Trophoblast cell (in vitro differentiated cells and primary cell): ENCODE results near the gene SLC30A3.

ENCODE experiments used
- DNase-seq, 2 donors: peaks; one replicate each; pipeline ENCODE4 v3.0.0-alpha.2; 2016
- H2AFZ ChIP-seq: 2 replicates; pipeline ENCODE4 v1.6.1; 2013; ENCODE audit warnings: low read length, moderate library complexity, mild to moderate bottlenecking; ENCODE audit not compliant: insufficient read depth, poor library complexity
- H2AK5ac ChIP-seq: 2 replicates; pipeline ENCODE4 v1.6.1; 2013; ENCODE audit warnings: mild to moderate bottlenecking, low read length
- H2BK120ac ChIP-seq: 2 replicates; pipeline ENCODE4 v1.6.1; 2013; ENCODE audit warnings: low read length, mild to moderate bottlenecking, moderate library complexity; ENCODE audit not compliant: insufficient read depth, poor library complexity
- H2BK12ac ChIP-seq: 2 replicates; pipeline ENCODE4 v1.6.1; 2013; ENCODE audit warnings: mild to moderate bottlenecking, low read length, moderate library complexity
- H2BK5ac ChIP-seq: 2 replicates; pipeline ENCODE4 v1.6.1; 2013; ENCODE audit warnings: low read length, low read depth, moderate library complexity, mild to moderate bottlenecking; ENCODE audit not compliant: poor library complexity
- H3K14ac ChIP-seq: 2 replicates; pipeline ENCODE4 v1.6.1; 2013; ENCODE audit warnings: mild to moderate bottlenecking, low read length
- H3K18ac ChIP-seq: 2 replicates; pipeline ENCODE4 v1.6.1; 2013; ENCODE audit warnings: mild to moderate bottlenecking, low read length
- H3K23ac ChIP-seq: 2 replicates; pipeline ENCODE4 v1.6.1; 2013; ENCODE audit warnings: low read length
- H3K27ac ChIP-seq: 2 replicates; pipeline ENCODE4 v1.5.1; 2013; ENCODE audit warnings: low read depth, mild to moderate bottlenecking, inconsistent platforms, low read length, moderate library complexity
- H3K27me3 ChIP-seq: 2 replicates; pipeline ENCODE4 v1.6.1; 2013; ENCODE audit warnings: inconsistent platforms, mild to moderate bottlenecking, low read length, moderate library complexity; ENCODE audit not compliant: insufficient read depth
- H3K36me3 ChIP-seq, 2 experiments: 1 replicate in 1 of 2; 2 replicates in 1 of 2; pipeline ENCODE4 v1.6.1; 2013; ENCODE audit warnings: low read length in 2 of 2, mild to moderate bottlenecking in 2 of 2, moderate library complexity in 1 of 2; ENCODE audit not compliant: insufficient read depth in 2 of 2, control insufficient read depth in 1 of 2
- H3K4ac ChIP-seq: 2 replicates; pipeline ENCODE4 v1.6.1; 2013; ENCODE audit warnings: low read depth, mild to moderate bottlenecking, low read length, moderate library complexity
- H3K4me1 ChIP-seq, 2 experiments: 1 replicate in 1 of 2; 2 replicates in 1 of 2; pipeline ENCODE4 v1.6.1; 2013; ENCODE audit warnings: low read length in 2 of 2, mild to moderate bottlenecking in 2 of 2, moderate library complexity in 1 of 2; ENCODE audit not compliant: insufficient read depth in 2 of 2, control insufficient read depth in 1 of 2
- H3K4me2 ChIP-seq: 2 replicates; pipeline ENCODE4 v1.6.1; 2013; ENCODE audit warnings: inconsistent platforms, mild to moderate bottlenecking, low read length, moderate library complexity
- H3K4me3 ChIP-seq: 2 replicates; pipeline ENCODE4 v1.5.1; 2013; ENCODE audit warnings: mild to moderate bottlenecking, low read depth, low read length, inconsistent platforms
- H3K79me1 ChIP-seq: one replicate; pipeline ENCODE4 v1.6.1; 2013; ENCODE audit warnings: low read length
- H3K79me2 ChIP-seq: 2 replicates; pipeline ENCODE4 v1.6.1; 2013; ENCODE audit warnings: low read length, mild to moderate bottlenecking; ENCODE audit not compliant: control insufficient read depth, insufficient read depth, poor library complexity
- H3K9ac ChIP-seq: 2 replicates; pipeline ENCODE4 v1.6.1; 2013; ENCODE audit warnings: mild to moderate bottlenecking, low read length
- H3K9me3 ChIP-seq: 2 replicates; pipeline ENCODE4 v1.6.1; 2013; ENCODE audit warnings: low read depth, mild to moderate bottlenecking, control low read depth, inconsistent platforms, low read length; ENCODE audit not compliant: insufficient read depth
- H4K12ac ChIP-seq: 2 replicates; pipeline ENCODE4 v1.6.1; 2013; ENCODE audit warnings: low read depth, mild to moderate bottlenecking, low read length, moderate library complexity
- H4K8ac ChIP-seq: 2 replicates; pipeline ENCODE4 v1.6.1; 2013; ENCODE audit warnings: low read depth, mild to moderate bottlenecking, low read length, moderate library complexity
- H4K91ac ChIP-seq: one replicate; pipeline ENCODE4 v1.6.1; 2013; ENCODE audit warnings: low read depth, mild to moderate bottlenecking, low read length, moderate library complexity
- WGBS: extraction: QIAGEN DNeasy Blood & Tissue Kit; methylation state at CpG from one replicate; pipeline ENCODE4 v1.1.7; 2013; ENCODE audit warnings: missing lambda C conversion rate; ENCODE audit not compliant: insufficient read length, insufficient coverage; ENCODE audit errors: extremely low coverage; 5-methylcytosine and 5-hydroxymethylcytosine counted together

Gene SLC30A3

GRCh38 chr2:27245116-27245515, 17.7 kb downstream of the SLC30A3 start:
- no peak for DNase-seq
- peaks cover 43 to 50% of the 10 kb centered on the region in 2 experiments for H3K36me3 ChIP-seq
- H2AFZ ChIP-seq, result no peak overlapping the region
- no peak overlapping the region for H3K9ac ChIP-seq
- no peaks in the 10 kb centered on the region for H3K4me1 ChIP-seq
- no peak overlapping the region for H4K91ac ChIP-seq
- no CpG with 5 or more reads among the region's 10 CpGs for WGBS
- no peak overlapping the region for H3K18ac ChIP-seq
- no peak overlapping the region for H3K4ac ChIP-seq
- no peak overlapping the region for H3K23ac ChIP-seq
- H3K79me1 ChIP-seq, result no peaks in the 10 kb centered on the region
- H3K27me3 ChIP-seq, result no peaks in the 10 kb centered on the region
- no peak overlapping the region for H3K14ac ChIP-seq
- no peak overlapping the region for H4K8ac ChIP-seq
- H2BK120ac ChIP-seq, result no peak overlapping the region
- no peak overlapping the region for H3K4me3 ChIP-seq
- no peak overlapping the region for H4K12ac ChIP-seq
- no peak overlapping the region for H3K4me2 ChIP-seq
- no peak overlapping the region for H3K27ac ChIP-seq
- H2BK12ac ChIP-seq, result no peak overlapping the region
- peaks cover 2% of the 10 kb centered on the region for H3K9me3 ChIP-seq
- H2AK5ac ChIP-seq, result no peak overlapping the region
- H3K79me2 ChIP-seq, result no peaks in the 10 kb centered on the region
- H2BK5ac ChIP-seq, result no peak overlapping the region

- no peak overlapping the region for H2BK120ac ChIP-seq
- no peak overlapping the region for H2AK5ac ChIP-seq
- H3K4me3 ChIP-seq, result no peak overlapping the region
- no peaks in the 10 kb centered on the region for H3K79me2 ChIP-seq
- H2BK12ac ChIP-seq, result no peak overlapping the region
- DNase-seq, result no peak
- no peak overlapping the region for H3K18ac ChIP-seq
- no peaks in the 10 kb centered on the region for H3K27me3 ChIP-seq
- H4K91ac ChIP-seq, result no peak overlapping the region
- no peak overlapping the region for H3K23ac ChIP-seq
- H3K4me1 ChIP-seq, result no peaks in the 10 kb centered on the region
- H3K9ac ChIP-seq, result no peak overlapping the region
- WGBS, result no CpG with 5 or more reads among the region's 19 CpGs
- H3K79me1 ChIP-seq, result no peaks in the 10 kb centered on the region
- H3K4ac ChIP-seq, result no peak overlapping the region
- no peak overlapping the region for H3K4me2 ChIP-seq
- peaks cover 57 to 63% of the 10 kb centered on the region in 2 experiments for H3K36me3 ChIP-seq
- no peak overlapping the region for H2AFZ ChIP-seq
- no peak overlapping the region for H3K27ac ChIP-seq
- no peak overlapping the region for H3K14ac ChIP-seq
- H4K8ac ChIP-seq, result no peak overlapping the region
- H4K12ac ChIP-seq, result no peak overlapping the region
- H2BK5ac ChIP-seq, result no peak overlapping the region
- H3K9me3 ChIP-seq, result peaks cover 5% of the 10 kb centered on the region
These were observed 19.3 kb downstream of the SLC30A3 start for GRCh38 chr2:27243391-27244130.

- no peak overlapping the region for H3K14ac ChIP-seq
- no peak for DNase-seq
- H3K9ac ChIP-seq, result no peak overlapping the region
- no CpG with 5 or more reads among the region's 16 CpGs for WGBS
- H3K27me3 ChIP-seq, result no peaks in the 10 kb centered on the region
- H3K4me2 ChIP-seq, result no peak overlapping the region
- no peak overlapping the region for H2AFZ ChIP-seq
- H3K4me1 ChIP-seq, result no peaks in the 10 kb centered on the region
- no peak overlapping the region for H2BK5ac ChIP-seq
- H3K36me3 ChIP-seq, result peaks cover 67 to 73% of the 10 kb centered on the region in 2 experiments
- H3K18ac ChIP-seq, result no peak overlapping the region
- H2BK12ac ChIP-seq, result no peak overlapping the region
- no peak overlapping the region for H3K23ac ChIP-seq
- no peaks in the 10 kb centered on the region for H3K79me1 ChIP-seq
- no peak overlapping the region for H4K91ac ChIP-seq
- no peaks in the 10 kb centered on the region for H3K79me2 ChIP-seq
- peaks cover 5% of the 10 kb centered on the region for H3K9me3 ChIP-seq
- no peak overlapping the region for H2AK5ac ChIP-seq
- no peak overlapping the region for H2BK120ac ChIP-seq
- H3K27ac ChIP-seq, result no peak overlapping the region
- no peak overlapping the region for H4K8ac ChIP-seq
- H3K4ac ChIP-seq, result no peak overlapping the region
- peak overlapping the region; percentile 5 for H3K4me3 ChIP-seq
- no peak overlapping the region for H4K12ac ChIP-seq
These were observed 20.3 kb downstream of the SLC30A3 start for GRCh38 chr2:27242614-27242951.

- Histone ChIP-seq H3K4me3 (no peak overlapping the region), H2AK5ac (no peak overlapping the region), H3K4me1 (no peaks in the 10 kb centered on the region), H3K9ac (no peak overlapping the region), H2AFZ (no peak overlapping the region), H3K79me2 (no peaks in the 10 kb centered on the region), H3K23ac (no peak overlapping the region), H2BK12ac (no peak overlapping the region), H3K36me3 (peaks cover 72 to 79% of the 10 kb centered on the region in 2 experiments), H4K91ac (no peak overlapping the region), H3K18ac (no peak overlapping the region), H4K8ac (no peak overlapping the region), H3K79me1 (no peaks in the 10 kb centered on the region), H3K27me3 (no peaks in the 10 kb centered on the region), H4K12ac (no peak overlapping the region), H2BK5ac (no peak overlapping the region), H3K14ac (no peak overlapping the region), H3K4me2 (no peak overlapping the region), H3K9me3 (peaks cover 7% of the 10 kb centered on the region), H2BK120ac (no peak overlapping the region), H3K4ac (no peak overlapping the region), H3K27ac (no peak overlapping the region)
- no peak for DNase-seq
- WGBS, result no CpG with 5 or more reads among the region's 24 CpGs
These were observed 20.9 kb downstream of the SLC30A3 start for GRCh38 chr2:27241761-27242613.
